Lung (tissue), 12 donors: ENCODE results near the gene SGCE. TPM values are rescaled to one million over a fixed set of nuclear protein-coding genes. Genes with fewer than 3 reads are reported as not detected.

Experiments
- ATAC-seq: fragments of 200-7000 bp; cut with Tn5 transposase; one replicate; pipeline ENCODE4 v1.9.1; 2020; ENCODE audit warnings: moderate number of reproducible peaks; ENCODE audit not compliant: insufficient read depth, low FRiP score
- DNase-seq, 3 donors: peaks; one replicate each; pipeline ENCODE4 v3.0.0-alpha.2; 2013 to 2017
- H3K27ac ChIP-seq, 2 donors: one replicate each; pipeline ENCODE4 v1.5.1; 2013; ENCODE audit warnings: mild to moderate bottlenecking in 2 of 2, moderate library complexity in 2 of 2, control low read depth in 1 of 2, inconsistent platforms in 1 of 2, low read depth in 1 of 2, low read length in 1 of 2
- H3K27me3 ChIP-seq, 3 donors: one replicate each; pipeline ENCODE4 v1.5.1; 2013; ENCODE audit warnings: low read length in 2 of 3; ENCODE audit not compliant: control insufficient read depth in 3 of 3, insufficient read depth in 3 of 3
- H3K36me3 ChIP-seq, 4 donors: one replicate each; pipeline ENCODE4 v1.5.1; 2013; ENCODE audit warnings: low read length in 4 of 4, mild to moderate bottlenecking in 1 of 4, moderate library complexity in 1 of 4; ENCODE audit not compliant: control insufficient read depth in 4 of 4, insufficient read depth in 4 of 4
- H3K4me1 ChIP-seq, 5 donors: one replicate each; pipeline ENCODE4 v1.5.1; 2013; ENCODE audit warnings: low read length in 5 of 5, mild to moderate bottlenecking in 2 of 5, moderate library complexity in 1 of 5; ENCODE audit not compliant: control insufficient read depth in 5 of 5, insufficient read depth in 5 of 5
- H3K4me3 ChIP-seq: one replicate; pipeline ENCODE4 v1.5.1; 2013; ENCODE audit warnings: mild to moderate bottlenecking, control low read depth, moderate library complexity
- H3K9ac ChIP-seq, 2 donors: one replicate each; pipeline ENCODE4 v1.5.1; 2013; ENCODE audit warnings: low read length in 2 of 2, control low read depth in 1 of 2; ENCODE audit not compliant: insufficient read depth in 1 of 2
- H3K9me3 ChIP-seq, 4 donors: one replicate each; pipeline ENCODE4 v1.5.1; 2013; ENCODE audit warnings: low read length in 3 of 4, mild to moderate bottlenecking in 1 of 4, moderate library complexity in 1 of 4; ENCODE audit not compliant: control insufficient read depth in 4 of 4, insufficient read depth in 3 of 4
- WGBS, 2 donors: extraction: QIAGEN DNeasy Blood & Tissue Kit; methylation state at CpG; one replicate each; pipeline ENCODE4 v1.1.7; 2013; 5-methylcytosine and 5-hydroxymethylcytosine counted together
- polyA plus RNA-seq, 2 donors: library from polyadenylated mRNA; stranded (reverse); fragments of 200-250 nt; gene quantifications; one replicate each; pipeline ENCODE4 v1.2.1, GENCODE V29; 2013
- total RNA-seq, 2 donors: library from RNA; depleted of rRNA in 1 of 2; stranded (reverse); fragments of >200 nt in 1 of 2; gene quantifications; one replicate each; pipeline ENCODE4 v1.2.1, GENCODE V29; 2014 to 2021
- TF ChIP-seq, protein P1 (sequence below): IDR thresholded peaks from 2 replicates; pipeline ENCODE4 v1.5.1; 2012; ENCODE audit warnings: mild to moderate bottlenecking; ENCODE audit errors: control extremely low read depth, extremely low read depth
- donor health status: control.
- donor health status: control.
- donor health status: Bipolar disorder and iron deficiency.
- donor health status: healthy.
- donor health status: DM: yes; HTN: yes; CAD: no.

Gene SGCE
- total and polyA plus RNA-seq, 4 donors = 22.9 to 171 (median 32.9) TPM

- 70 to 91% methylated on average over 1 of the region's 1 CpG for WGBS, 2 donors
- ATAC-seq (no peak), DNase-seq (peak in 1 of 3 donors; percentile 8)
Measured at GRCh38 chr7:94584113-94584512, 71.8 kb downstream of the SGCE start.

DNA sequence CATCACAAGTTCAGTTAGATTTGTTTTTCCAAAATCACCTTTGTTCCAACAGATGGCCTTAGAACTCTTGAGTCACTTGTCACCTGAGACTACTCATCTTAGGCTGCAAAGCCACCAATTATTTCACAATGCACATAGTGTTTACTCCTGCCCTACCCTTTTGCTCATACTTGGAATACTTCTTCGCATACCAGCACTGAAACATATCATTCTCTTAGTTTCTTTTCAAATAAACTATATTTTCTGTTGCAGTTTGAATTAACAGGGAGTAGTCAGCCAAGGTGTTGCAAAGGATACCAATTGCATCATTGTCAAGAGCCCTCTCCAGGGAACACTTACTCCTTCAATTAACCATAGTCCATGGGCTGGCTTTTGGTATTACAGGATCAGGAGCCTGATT is 75.3 kb downstream of the SGCE start:
- Histone ChIP-seq H3K4me1 (peaks cover 0 to 12% (median 0%) of the 10 kb centered on the region in 5 donors), H3K27ac (no peak overlapping the region), H3K27me3 (no peaks in the 10 kb centered on the region), H3K9me3 (peaks cover 0 to 5% (median 2%) of the 10 kb centered on the region in 4 donors), H3K9ac (no peak overlapping the region), H3K4me3 (no peak overlapping the region), H3K36me3 (peaks cover 3 to 10% (median 5%) of the 10 kb centered on the region in 4 donors)
- TF ChIP-seq, protein P1, sequence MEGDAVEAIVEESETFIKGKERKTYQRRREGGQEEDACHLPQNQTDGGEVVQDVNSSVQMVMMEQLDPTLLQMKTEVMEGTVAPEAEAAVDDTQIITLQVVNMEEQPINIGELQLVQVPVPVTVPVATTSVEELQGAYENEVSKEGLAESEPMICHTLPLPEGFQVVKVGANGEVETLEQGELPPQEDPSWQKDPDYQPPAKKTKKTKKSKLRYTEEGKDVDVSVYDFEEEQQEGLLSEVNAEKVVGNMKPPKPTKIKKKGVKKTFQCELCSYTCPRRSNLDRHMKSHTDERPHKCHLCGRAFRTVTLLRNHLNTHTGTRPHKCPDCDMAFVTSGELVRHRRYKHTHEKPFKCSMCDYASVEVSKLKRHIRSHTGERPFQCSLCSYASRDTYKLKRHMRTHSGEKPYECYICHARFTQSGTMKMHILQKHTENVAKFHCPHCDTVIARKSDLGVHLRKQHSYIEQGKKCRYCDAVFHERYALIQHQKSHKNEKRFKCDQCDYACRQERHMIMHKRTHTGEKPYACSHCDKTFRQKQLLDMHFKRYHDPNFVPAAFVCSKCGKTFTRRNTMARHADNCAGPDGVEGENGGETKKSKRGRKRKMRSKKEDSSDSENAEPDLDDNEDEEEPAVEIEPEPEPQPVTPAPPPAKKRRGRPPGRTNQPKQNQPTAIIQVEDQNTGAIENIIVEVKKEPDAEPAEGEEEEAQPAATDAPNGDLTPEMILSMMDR = no peak
- peak in 2 of 3 donors; percentile 10 to 48 for DNase-seq
- peak; percentile 56 for ATAC-seq
- WGBS, 2 donors = 73 to 77% methylated on average over 1 of the region's 1 CpG

More at GRCh38 chr7:94584113-94584512, 71.8 kb downstream of the SGCE start:
- Histone ChIP-seq H3K36me3 (peaks cover 0 to 5% (median 2%) of the 10 kb centered on the region in 4 donors), H3K9ac (no peak overlapping the region), H3K27ac (no peak overlapping the region), H3K27me3 (no peaks in the 10 kb centered on the region), H3K4me1 (peaks cover 0 to 12% (median 0%) of the 10 kb centered on the region in 5 donors), H3K4me3 (no peak overlapping the region), H3K9me3 (no peaks in the 10 kb centered on the region)
- TF ChIP-seq, protein P1 = no peak

DNA sequence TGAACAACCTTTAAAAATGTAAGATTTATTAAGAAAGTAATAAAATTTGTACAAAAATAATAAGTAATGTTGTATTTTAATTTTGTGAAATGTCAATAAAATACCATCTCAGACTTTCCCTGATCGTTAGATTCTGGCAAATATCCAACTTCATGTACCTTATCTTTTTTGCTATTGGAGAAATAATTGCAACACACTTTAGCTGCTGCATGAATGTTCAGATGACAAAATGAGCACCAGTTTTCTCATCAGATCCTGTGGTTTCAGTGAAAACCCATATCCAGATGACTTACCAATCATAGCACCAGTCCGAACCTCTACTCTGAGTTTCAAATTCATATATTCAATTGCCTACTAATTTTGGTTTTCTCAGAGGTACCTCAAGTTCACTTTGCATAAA is 76.5 kb downstream of the SGCE start:
- TF ChIP-seq, protein P1 = no peak
- Histone ChIP-seq H3K9me3 (peaks cover 0 to 8% (median 2%) of the 10 kb centered on the region in 4 donors), H3K27ac (no peak overlapping the region), H3K9ac (no peak overlapping the region), H3K27me3 (no peaks in the 10 kb centered on the region), H3K36me3 (peaks cover 4 to 10% (median 6%) of the 10 kb centered on the region in 4 donors), H3K4me3 (no peak overlapping the region), H3K4me1 (peaks cover 0 to 9% (median 0%) of the 10 kb centered on the region in 5 donors)
- no peak for ATAC-seq
- WGBS, 2 donors = 81 to 86% methylated on average over 2 of the region's 2 CpGs
- DNase-seq = no peak

- H3K4me3 ChIP-seq = no peak overlapping the region
- H3K27me3 ChIP-seq = no peaks in the 10 kb centered on the region
- peaks cover 3 to 10% (median 6%) of the 10 kb centered on the region in 4 donors for H3K36me3 ChIP-seq
- TF ChIP-seq, protein P1 = no peak
- DNase-seq = peak in 1 of 3 donors; percentile 5
- H3K9ac ChIP-seq = no peak overlapping the region
- no peak for ATAC-seq
- H3K9me3 ChIP-seq = peaks cover 0 to 8% (median 2%) of the 10 kb centered on the region in 4 donors
- H3K27ac ChIP-seq = no peak overlapping the region
- peaks cover 0 to under 1% (median 0%) of the 10 kb centered on the region in 5 donors for H3K4me1 ChIP-seq
Measured at GRCh38 chr7:94578614-94579013, 77.3 kb downstream of the SGCE start.
